HG02588 (cell line): ENCODE results near the gene CYP1B1.
"Not testable (repeated sequence)": the region's sequence is repeated elsewhere in the genome, so short reads cannot be mapped to it uniquely, and the experiment has no call there.

Experiments
- ATAC-seq: cut with Tn5 transposase; IDR thresholded peaks from one replicate; pipeline ENCODE4 v1.9.1; 2021; ENCODE audit warnings: mild to moderate bottlenecking, moderate library complexity; ENCODE audit not compliant: unreplicated experiment

The CYP1B1 gene

GRCh38 chr2:38037757-38038621, 38.0 kb downstream of the CYP1B1 start:
- ATAC-seq, result peak; percentile 74

DNA sequence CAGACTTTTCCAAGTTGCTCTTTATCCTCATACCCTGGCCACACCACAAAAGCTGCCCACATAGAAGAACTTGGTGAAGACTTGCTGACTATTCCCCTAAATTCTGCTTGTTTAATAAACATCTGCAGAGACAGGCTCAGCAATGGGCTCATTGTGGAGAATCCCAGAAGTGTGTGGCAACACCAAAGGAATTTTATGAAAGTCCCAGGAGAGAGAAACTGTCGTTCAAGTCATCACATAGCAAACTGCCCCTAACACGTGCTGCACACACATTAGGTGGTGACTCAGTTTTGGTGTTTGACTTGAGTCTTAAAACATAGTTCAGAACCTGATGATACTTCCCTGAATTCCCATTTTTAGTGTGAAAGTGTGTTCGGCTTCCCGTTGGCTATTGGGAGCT, 38.6 kb downstream of the CYP1B1 start:
- no peak for ATAC-seq

DNA sequence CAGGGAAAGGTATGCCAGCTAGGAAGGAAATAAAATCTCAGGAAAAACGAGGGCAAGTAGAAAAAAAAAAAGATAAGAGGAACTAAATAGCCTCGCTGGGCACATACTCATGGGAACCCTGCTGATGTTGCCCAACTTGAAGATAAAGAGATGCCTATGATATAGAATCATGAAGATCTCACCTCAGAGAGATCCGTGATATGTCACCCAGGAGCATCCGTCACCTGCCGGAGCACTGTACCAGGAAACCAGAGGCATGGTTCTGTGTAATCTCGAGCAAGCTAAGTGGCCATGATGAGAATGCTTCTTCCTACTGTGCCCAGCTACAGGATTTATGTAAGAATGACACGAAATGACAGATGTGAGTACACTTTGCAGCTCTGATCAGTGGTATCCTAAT, 40.0 kb downstream of the CYP1B1 start:
- no peak for ATAC-seq

GRCh38 chr2:38033646-38034045, 42.3 kb downstream of the CYP1B1 start:
- no peak for ATAC-seq

- no peak for ATAC-seq
These were observed 43.0 kb downstream of the CYP1B1 start for GRCh38 chr2:38032946-38033345.

- no peak for ATAC-seq
These were observed 45.2 kb downstream of the CYP1B1 start for GRCh38 chr2:38030635-38031355.

DNA sequence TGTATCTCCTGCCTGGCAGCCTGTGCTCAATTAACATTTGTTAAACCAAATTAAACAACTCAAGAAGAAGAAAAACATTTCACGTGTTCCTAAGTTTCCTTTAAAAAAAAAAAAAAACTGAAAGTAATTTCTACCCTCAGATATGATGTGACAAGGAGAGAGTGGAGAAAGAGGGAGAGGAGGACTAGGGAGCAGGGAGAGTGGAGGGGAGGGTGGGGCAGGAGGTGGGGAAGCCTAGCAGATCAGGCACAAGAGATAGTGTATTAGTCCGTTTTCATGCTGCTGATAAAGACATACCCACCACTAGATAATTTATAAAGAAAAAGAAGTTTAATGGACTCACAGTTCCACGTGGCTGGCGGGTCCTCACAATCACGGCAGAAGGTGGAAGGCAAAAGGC, 46.4 kb downstream of the CYP1B1 start:
- no peak for ATAC-seq

- ATAC-seq, result no peak
These were observed 47.1 kb downstream of the CYP1B1 start for GRCh38 chr2:38028829-38029228.

GRCh38 chr2:38026846-38027245, 49.1 kb downstream of the CYP1B1 start:
- ATAC-seq, result no peak

DNA sequence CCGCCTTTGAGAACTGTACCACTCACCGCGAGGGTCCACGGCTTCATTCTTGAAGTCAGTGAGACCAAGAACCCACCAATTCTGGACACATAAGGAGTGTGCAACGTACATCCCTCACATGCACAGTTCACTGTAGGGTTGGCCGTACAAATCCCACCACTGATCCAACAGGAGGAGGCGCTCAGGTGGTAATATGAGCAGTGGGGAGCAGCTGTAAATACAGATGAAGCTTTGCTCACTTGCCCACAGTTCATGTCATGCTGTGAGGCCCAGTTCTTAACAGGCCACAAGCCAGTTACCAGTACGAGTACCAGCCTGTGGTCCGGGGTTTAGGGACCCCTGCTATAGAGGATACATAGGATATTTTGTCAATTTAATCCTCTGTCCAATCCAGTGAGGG, 54.4 kb downstream of the CYP1B1 start:
- ATAC-seq, result no peak

- ATAC-seq, result not testable (repeated sequence)
These were observed 55.4 kb downstream of the CYP1B1 start for GRCh38 chr2:38020359-38021069.

- ATAC-seq, result no peak
These were observed 58.1 kb downstream of the CYP1B1 start for GRCh38 chr2:38017836-38018235.
